Prostate gland (tissue), 2 donors: Measurements from ENCODE around the gene ORC2.

Experiments
- POLR2AphosphoS5 ChIP-seq: sonication (generic); formaldehyde crosslinking; IDR thresholded peaks from one replicate; pipeline ENCODE4 v1.6.1; 2017; ENCODE audit warnings: antibody characterized with exemption
- TF ChIP-seq, protein P1 (sequence below), 4 experiments: fragments of 200-600 bp in 2 of 4; fragments of 450-650 bp in 2 of 4; sonication (generic) in 2 of 4; IDR thresholded peaks; 1 replicate in 3 of 4; 2 replicates in 1 of 4; pipeline ENCODE4 v1.5.1; 2016 to 2019; ENCODE audit warnings: antibody characterized with exemption in 4 of 4, mild to moderate bottlenecking in 2 of 4, moderate library complexity in 2 of 4

GRCh38 chr2:200993097-200993496 is 29.6 kb upstream of the ORC2 start:
- TF ChIP-seq, protein P1, sequence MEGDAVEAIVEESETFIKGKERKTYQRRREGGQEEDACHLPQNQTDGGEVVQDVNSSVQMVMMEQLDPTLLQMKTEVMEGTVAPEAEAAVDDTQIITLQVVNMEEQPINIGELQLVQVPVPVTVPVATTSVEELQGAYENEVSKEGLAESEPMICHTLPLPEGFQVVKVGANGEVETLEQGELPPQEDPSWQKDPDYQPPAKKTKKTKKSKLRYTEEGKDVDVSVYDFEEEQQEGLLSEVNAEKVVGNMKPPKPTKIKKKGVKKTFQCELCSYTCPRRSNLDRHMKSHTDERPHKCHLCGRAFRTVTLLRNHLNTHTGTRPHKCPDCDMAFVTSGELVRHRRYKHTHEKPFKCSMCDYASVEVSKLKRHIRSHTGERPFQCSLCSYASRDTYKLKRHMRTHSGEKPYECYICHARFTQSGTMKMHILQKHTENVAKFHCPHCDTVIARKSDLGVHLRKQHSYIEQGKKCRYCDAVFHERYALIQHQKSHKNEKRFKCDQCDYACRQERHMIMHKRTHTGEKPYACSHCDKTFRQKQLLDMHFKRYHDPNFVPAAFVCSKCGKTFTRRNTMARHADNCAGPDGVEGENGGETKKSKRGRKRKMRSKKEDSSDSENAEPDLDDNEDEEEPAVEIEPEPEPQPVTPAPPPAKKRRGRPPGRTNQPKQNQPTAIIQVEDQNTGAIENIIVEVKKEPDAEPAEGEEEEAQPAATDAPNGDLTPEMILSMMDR (IDR thresholded peaks at IDR 0.05): no peak
- TF ChIP-seq POLR2AphosphoS5: no peak
